ENCODE results near the gene KIZ.
"Not testable (repeated sequence)": the region's sequence is repeated elsewhere in the genome, so short reads cannot be mapped to it uniquely, and the experiment has no call there.

The KIZ gene

GRCh38 chr20:21141825-21142224, 15.9 kb downstream of the KIZ start:
- no peak for DNase-seq

- no peak for DNase-seq
These were observed 17.5 kb downstream of the KIZ start for GRCh38 chr20:21143194-21143890.

- no peak for DNase-seq
These were observed 19.5 kb downstream of the KIZ start for GRCh38 chr20:21145424-21145823.

GRCh38 chr20:21146215-21146614, 20.3 kb downstream of the KIZ start:
- DNase-seq = no peak

- no peak for DNase-seq
These were observed 21.7 kb downstream of the KIZ start for GRCh38 chr20:21147593-21147992.

- no peak for DNase-seq
These were observed 23.5 kb downstream of the KIZ start for GRCh38 chr20:21149344-21149743.

GRCh38 chr20:21151791-21152190, 25.9 kb downstream of the KIZ start:
- DNase-seq = no peak

GRCh38 chr20:21154692-21155091, 28.8 kb downstream of the KIZ start:
- DNase-seq = no peak

GRCh38 chr20:21155268-21155667, 29.4 kb downstream of the KIZ start:
- DNase-seq = no peak

- DNase-seq = no peak
These were observed 30.4 kb downstream of the KIZ start for GRCh38 chr20:21156266-21156665.

GRCh38 chr20:21157006-21157405, 31.1 kb downstream of the KIZ start:
- no peak for DNase-seq

- DNase-seq = no peak
These were observed 33.9 kb downstream of the KIZ start for GRCh38 chr20:21159658-21160380.

- no peak for DNase-seq
These were observed 36.0 kb downstream of the KIZ start for GRCh38 chr20:21161926-21162325.

- DNase-seq = no peak
These were observed 36.7 kb downstream of the KIZ start for GRCh38 chr20:21162631-21163030.

- DNase-seq = no peak
These were observed 40.9 kb downstream of the KIZ start for GRCh38 chr20:21166801-21167200.

- no peak for DNase-seq
These were observed 41.4 kb downstream of the KIZ start for GRCh38 chr20:21167261-21167660.

GRCh38 chr20:21168061-21168460, 42.2 kb downstream of the KIZ start:
- not testable (repeated sequence) for DNase-seq

- DNase-seq = no peak
These were observed 46.7 kb downstream of the KIZ start for GRCh38 chr20:21172626-21173025.

- DNase-seq = no peak
These were observed 47.6 kb downstream of the KIZ start for GRCh38 chr20:21173485-21173884.

- no peak for DNase-seq
These were observed 48.8 kb downstream of the KIZ start for GRCh38 chr20:21174516-21175239.

- no peak for DNase-seq
These were observed 49.6 kb downstream of the KIZ start for GRCh38 chr20:21175433-21175832.

GRCh38 chr20:21177767-21178166, 51.9 kb downstream of the KIZ start:
- DNase-seq = no peak

- DNase-seq = no peak
These were observed 53.9 kb downstream of the KIZ start for GRCh38 chr20:21179757-21180156.

GRCh38 chr20:21180248-21180647, 54.4 kb downstream of the KIZ start:
- no peak for DNase-seq
